Femur (tissue), 1 donor: ENCODE data around the gene BTBD19.
"Not testable (repeated sequence)": the region's sequence is repeated elsewhere in the genome, so short reads cannot be mapped to it uniquely, and the experiment has no call there.

ENCODE experiments used
- DNase-seq: peaks from one replicate; pipeline ENCODE4 v3.0.0-alpha.2; 2017

BTBD19 gene

GRCh38 chr1:44808063-44808937 is at the start of gene BTBD19:
Gene BTBD19, plus strand, starts transcription at chr1:44808523. Its CDS starts 298 bp downstream, at chr1:44808821.
- peak; percentile 95 for DNase-seq

GRCh38 chr1:44759077-44759476 is 49.2 kb upstream of the BTBD19 start:
- DNase-seq: no peak

- DNase-seq: no peak
These were observed 47.4 kb upstream of the BTBD19 start for GRCh38 chr1:44760876-44761275.

GRCh38 chr1:44766421-44766820 is 41.9 kb upstream of the BTBD19 start:
- DNase-seq: not testable (repeated sequence)

GRCh38 chr1:44775078-44775929 is 33.0 kb upstream of the BTBD19 start, which contains the start of gene RPS8:
Gene RPS8, plus strand, starts transcription at chr1:44775540. Its CDS starts 57 bp downstream, at chr1:44775597.
- DNase-seq: peak; percentile 96

- no peak for DNase-seq
These were observed 32.2 kb upstream of the BTBD19 start for GRCh38 chr1:44775930-44776729.

- no peak for DNase-seq
These were observed 31.6 kb upstream of the BTBD19 start for GRCh38 chr1:44776730-44777068.

- no peak for DNase-seq
These were observed 30.8 kb upstream of the BTBD19 start for GRCh38 chr1:44777547-44777946.

- no peak for DNase-seq
These were observed 30.2 kb upstream of the BTBD19 start for GRCh38 chr1:44777969-44778635.

GRCh38 chr1:44778705-44779576 is 29.4 kb upstream of the BTBD19 start:
- no peak for DNase-seq

GRCh38 chr1:44780583-44781121 is 27.7 kb upstream of the BTBD19 start:
- no peak for DNase-seq

GRCh38 chr1:44783697-44784093 is 24.6 kb upstream of the BTBD19 start:
- DNase-seq: no peak

GRCh38 chr1:44784094-44785028 is 24.0 kb upstream of the BTBD19 start:
- no peak for DNase-seq

GRCh38 chr1:44785029-44785380 is 23.3 kb upstream of the BTBD19 start:
- DNase-seq: no peak

GRCh38 chr1:44785501-44786137 is 22.7 kb upstream of the BTBD19 start:
- no peak for DNase-seq

- peak; percentile 78 for DNase-seq
These were observed 22.0 kb upstream of the BTBD19 start for GRCh38 chr1:44786138-44786840.

GRCh38 chr1:44786841-44787426 is 21.4 kb upstream of the BTBD19 start:
- DNase-seq: no peak

GRCh38 chr1:44787506-44787905 is 20.8 kb upstream of the BTBD19 start:
- DNase-seq: no peak
